ENCODE data around the gene TBX10.
A peak's percentile ranks its signal among the peaks of the same experiment; 100 is the strongest.

Gene TBX10

GRCh38 chr11:67654225-67654624 is 14.7 kb upstream of the TBX10 start:
- no peak for DNase-seq (ENCODE audit: insufficient read length, low spot score)
- no peak for TF ChIP-seq CTCF (IDR thresholded peaks at IDR 0.05; ENCODE audit: insufficient read depth, missing control alignments)
- no peak for FAIRE-seq

GRCh38 chr11:67652965-67653845 is 13.6 kb upstream of the TBX10 start:
- DNase-seq (ENCODE audit: insufficient read length, low spot score) (no peak), FAIRE-seq (no peak)
- TF ChIP-seq CTCF (IDR thresholded peaks at IDR 0.05; ENCODE audit: insufficient read depth, missing control alignments), result no peak

- no peak for FAIRE-seq
- no peak for DNase-seq (ENCODE audit: insufficient read length, low spot score)
- no peak for TF ChIP-seq CTCF (IDR thresholded peaks at IDR 0.05; ENCODE audit: insufficient read depth, missing control alignments)
Observed at GRCh38 chr11:67651976-67652781, 12.6 kb upstream of the TBX10 start.

GRCh38 chr11:67649634-67650510 is 10.3 kb upstream of the TBX10 start:
- FAIRE-seq, result no peak
- DNase-seq (ENCODE audit: insufficient read length, low spot score), result no peak
- no peak for TF ChIP-seq CTCF (IDR thresholded peaks at IDR 0.05; ENCODE audit: insufficient read depth, missing control alignments)

GRCh38 chr11:67648796-67649613 is 9.4 kb upstream of the TBX10 start:
- no peak for FAIRE-seq
- DNase-seq (ENCODE audit: insufficient read length, low spot score), result no peak
- TF ChIP-seq CTCF (IDR thresholded peaks at IDR 0.05; ENCODE audit: insufficient read depth, missing control alignments), result no peak

- FAIRE-seq, result no peak
Observed at GRCh38 chr11:67648140-67648795, 8.7 kb upstream of the TBX10 start.

More at GRCh38 chr11:67648140-67648795, 8.7 kb upstream of the TBX10 start:
- peak; percentile 47 for TF ChIP-seq CTCF (IDR thresholded peaks at IDR 0.05; ENCODE audit: insufficient read depth, missing control alignments)
- DNase-seq (ENCODE audit: insufficient read length, low spot score), result no peak
